NCI-H2196 treated with DMSO at 0.1 percent for 48 hours (cell line): ENCODE results near the gene FOSL1.
"Not testable (repeated sequence)": the region's sequence is repeated elsewhere in the genome, so short reads cannot be mapped to it uniquely, and the experiment has no call there.

Experiments used
- DNase-seq: peaks from one replicate; lab custom pipeline; 2025; ENCODE audit not compliant: unreplicated experiment; lab: John Stamatoyannopoulos, UW

FOSL1 gene

GRCh38 chr11:65896034-65896999 lies 3.9 kb downstream of the FOSL1 start:
- no peak for DNase-seq

- DNase-seq: no peak
Measured at GRCh38 chr11:65895482-65895981, 4.7 kb downstream of the FOSL1 start.

GRCh38 chr11:65894034-65894591 lies 6.1 kb downstream of the FOSL1 start:
- DNase-seq: no peak

GRCh38 chr11:65892661-65893317 lies 7.4 kb downstream of the FOSL1 start:
- no peak for DNase-seq

GRCh38 chr11:65892137-65892540 lies 8.0 kb downstream of the FOSL1 start:
- DNase-seq: not testable (repeated sequence)

- DNase-seq: no peak
Measured at GRCh38 chr11:65891219-65892136, 8.7 kb downstream of the FOSL1 start.

- DNase-seq: peak; percentile 90
Measured at GRCh38 chr11:65890324-65891218, 9.6 kb downstream of the FOSL1 start, which contains the start of gene CCDC85B. Gene CCDC85B (plus strand): TSS chr11:65890673. CDS start chr11:65890784, 111 bp downstream.

GRCh38 chr11:65888163-65888814 lies 11.9 kb downstream of the FOSL1 start, which contains the start of gene FIBP:
Gene FIBP (minus strand): TSS chr11:65888471. CDS start chr11:65888418, 53 bp downstream.
- DNase-seq: peak; percentile 97

GRCh38 chr11:65887723-65888162 lies 12.4 kb downstream of the FOSL1 start:
- no peak for DNase-seq

- no peak for DNase-seq
Measured at GRCh38 chr11:65886826-65887722, 13.1 kb downstream of the FOSL1 start.

- no peak for DNase-seq
Measured at GRCh38 chr11:65885808-65886536, 14.2 kb downstream of the FOSL1 start.

GRCh38 chr11:65885231-65885630 lies 15.0 kb downstream of the FOSL1 start:
- no peak for DNase-seq

- DNase-seq: peak; percentile 73
Measured at GRCh38 chr11:65884716-65885092, 15.5 kb downstream of the FOSL1 start.

- DNase-seq: no peak
Measured at GRCh38 chr11:65883786-65884715, 16.1 kb downstream of the FOSL1 start.

GRCh38 chr11:65883058-65883761 lies 17.0 kb downstream of the FOSL1 start:
- DNase-seq: no peak
